ENCODE data around the gene SLC47A1.

Gene SLC47A1

GRCh38 chr17:19618015-19618414 lies 84.4 kb downstream of the SLC47A1 start:
- DNase-seq = no peak

GRCh38 chr17:19619705-19620325 lies 86.2 kb downstream of the SLC47A1 start:
- no peak for DNase-seq

- no peak for DNase-seq
Observed at GRCh38 chr17:19621697-19622096, 88.0 kb downstream of the SLC47A1 start.

GRCh38 chr17:19626079-19626478 lies 92.4 kb downstream of the SLC47A1 start:
- DNase-seq = no peak
